IPS DF 6.9 (cell line): Measurements from ENCODE around the gene LARGE1.

Source experiments
- DNase-seq: peaks from one replicate; pipeline ENCODE4 v3.0.0-alpha.2; 2013; ENCODE audit warnings: low read depth, low spot score
- H3K27ac ChIP-seq: one replicate; pipeline ENCODE4 v1.5.1; 2013; ENCODE audit warnings: low read length, control low read depth
- H3K27me3 ChIP-seq: 2 replicates; pipeline ENCODE4 v1.6.1; 2013; ENCODE audit warnings: mild to moderate bottlenecking, low read length; ENCODE audit not compliant: control insufficient read depth, insufficient read depth
- H3K36me3 ChIP-seq: 2 replicates; pipeline ENCODE4 v1.6.1; 2013; ENCODE audit warnings: low read length; ENCODE audit not compliant: control insufficient read depth, insufficient read depth
- H3K4me1 ChIP-seq: 2 replicates; pipeline ENCODE4 v1.6.1; 2013; ENCODE audit warnings: low read length; ENCODE audit not compliant: control insufficient read depth, insufficient read depth
- H3K4me3 ChIP-seq: 2 replicates; pipeline ENCODE4 v1.5.1; 2013; ENCODE audit warnings: mild to moderate bottlenecking, low read length
- H3K9me3 ChIP-seq: 2 replicates; pipeline ENCODE4 v1.6.1; 2013; ENCODE audit warnings: low read length, inconsistent platforms; ENCODE audit not compliant: control insufficient read depth, insufficient read depth
- WGBS: extraction: QIAGEN DNeasy Blood & Tissue Kit; methylation state at CpG from one replicate; pipeline ENCODE4 v1.1.7; 2013; ENCODE audit warnings: mixed read lengths, missing lambda C conversion rate; ENCODE audit not compliant: insufficient read length, insufficient coverage; 5-methylcytosine and 5-hydroxymethylcytosine counted together

LARGE1 gene

GRCh38 chr22:33639588-33640254 lies 280.6 kb downstream of the LARGE1 start:
- Histone ChIP-seq H3K4me1 (no peaks in the 10 kb centered on the region), H3K36me3 (no peaks in the 10 kb centered on the region)
- WGBS = no CpG with 5 or more reads among the region's 10 CpGs

DNA sequence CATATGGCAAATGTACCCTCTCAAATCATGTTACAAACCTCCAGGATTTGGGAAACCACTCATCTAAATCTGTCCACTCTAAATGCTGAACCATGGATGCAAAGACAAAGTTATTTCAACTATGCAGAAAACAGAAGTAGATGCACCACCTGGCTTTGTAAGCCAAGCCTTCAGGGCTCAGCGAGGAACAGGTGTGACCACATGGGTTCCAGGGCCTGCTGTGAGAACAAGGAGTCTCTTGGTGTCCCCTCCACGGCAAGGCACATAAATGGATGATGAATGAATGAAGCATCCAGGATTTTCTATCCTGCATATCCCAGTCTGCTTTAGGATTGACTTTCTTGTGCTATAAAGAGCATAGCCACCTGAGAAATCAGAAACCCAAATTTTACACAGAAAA lies 284.5 kb downstream of the LARGE1 start:
- no peaks in the 10 kb centered on the region for H3K36me3 ChIP-seq
- H3K4me1 ChIP-seq = no peaks in the 10 kb centered on the region
- H3K27ac ChIP-seq = no peak overlapping the region
- no peak overlapping the region for H3K4me3 ChIP-seq
- no CpG with 5 or more reads among the region's 2 CpGs for WGBS
- DNase-seq = no peak
- H3K9me3 ChIP-seq = no peaks in the 10 kb centered on the region
- no peaks in the 10 kb centered on the region for H3K27me3 ChIP-seq

More at GRCh38 chr22:33639588-33640254, 280.6 kb downstream of the LARGE1 start:
- H3K27ac ChIP-seq = no peak overlapping the region
- no peaks in the 10 kb centered on the region for H3K27me3 ChIP-seq
- no peak overlapping the region for H3K4me3 ChIP-seq
- no peak for DNase-seq
- H3K9me3 ChIP-seq = no peaks in the 10 kb centered on the region

- Histone ChIP-seq H3K4me3 (no peak overlapping the region), H3K4me1 (no peaks in the 10 kb centered on the region), H3K27ac (no peak overlapping the region), H3K9me3 (no peaks in the 10 kb centered on the region), H3K36me3 (no peaks in the 10 kb centered on the region), H3K27me3 (no peaks in the 10 kb centered on the region)
- no peak for DNase-seq
- WGBS = no CpG with 5 or more reads among the region's 9 CpGs
Measured at GRCh38 chr22:33631777-33632176, 288.5 kb downstream of the LARGE1 start.

- H3K4me1 ChIP-seq = no peaks in the 10 kb centered on the region; the same call in 1 of the 2 replicates
- H3K27me3 ChIP-seq = no peaks in the 10 kb centered on the region
- no peaks in the 10 kb centered on the region for H3K9me3 ChIP-seq
- H3K4me3 ChIP-seq = no peak overlapping the region
- no peaks in the 10 kb centered on the region; the same call in 1 of the 2 replicates for H3K36me3 ChIP-seq
- no CpG with 5 or more reads among the region's 8 CpGs for WGBS
- no peak for DNase-seq
- H3K27ac ChIP-seq = no peak overlapping the region
Measured at GRCh38 chr22:33625959-33626358, 294.3 kb downstream of the LARGE1 start.

DNA sequence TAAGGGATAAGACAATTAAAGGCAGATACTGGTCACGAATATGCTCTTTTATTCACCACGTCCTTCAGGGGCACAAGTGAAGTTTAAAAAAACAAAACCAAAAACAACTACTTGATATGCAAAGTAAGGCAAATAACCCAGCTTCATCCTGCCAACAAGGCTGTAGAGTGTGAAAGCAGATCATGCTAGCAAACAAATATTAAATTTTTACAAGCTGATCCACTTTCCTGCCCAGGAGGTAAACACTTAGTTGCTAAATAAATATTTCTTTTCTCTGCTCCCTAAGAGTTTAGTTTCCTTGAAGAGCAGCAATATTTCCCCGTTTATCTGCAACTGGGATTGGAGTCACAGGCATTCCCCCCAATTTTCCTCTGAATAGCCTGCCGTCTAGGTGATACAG lies 300.2 kb downstream of the LARGE1 start:
- Histone ChIP-seq H3K27me3 (no peaks in the 10 kb centered on the region), H3K4me1 (no peaks in the 10 kb centered on the region; the same call in 1 of the 2 replicates), H3K4me3 (no peak overlapping the region), H3K27ac (no peak overlapping the region), H3K36me3 (no peaks in the 10 kb centered on the region; the same call in 1 of the 2 replicates), H3K9me3 (no peaks in the 10 kb centered on the region)
- no CpG with 5 or more reads among the region's 4 CpGs for WGBS
- no peak for DNase-seq

GRCh38 chr22:33606504-33606903 lies 313.8 kb downstream of the LARGE1 start:
- WGBS = no CpG with 5 or more reads among the region's 7 CpGs
- Histone ChIP-seq H3K36me3 (no peaks in the 10 kb centered on the region), H3K9me3 (no peaks in the 10 kb centered on the region), H3K27me3 (no peaks in the 10 kb centered on the region), H3K4me3 (no peak overlapping the region), H3K27ac (no peak overlapping the region), H3K4me1 (no peaks in the 10 kb centered on the region; the same call in 1 of the 2 replicates)
- DNase-seq = no peak

DNA sequence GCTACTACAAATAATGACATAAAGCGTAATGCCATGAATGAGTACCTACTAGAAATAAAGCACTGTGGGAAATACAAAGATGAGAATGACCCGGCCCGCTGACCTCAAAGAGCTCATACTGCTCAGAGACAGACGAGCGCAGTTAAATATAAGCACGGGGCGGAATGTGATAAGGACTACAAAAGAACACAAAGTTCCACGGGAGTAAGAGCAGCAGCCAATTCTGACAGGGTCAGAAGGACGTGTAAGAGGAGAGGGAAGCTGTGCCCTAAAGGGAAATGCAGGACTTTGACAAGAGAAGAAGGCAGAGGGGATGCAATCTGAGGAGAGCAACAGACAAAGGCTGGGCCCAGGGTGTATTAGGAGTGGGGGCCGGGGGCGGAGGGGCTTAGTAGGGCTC lies 314.6 kb downstream of the LARGE1 start:
- no CpG with 5 or more reads among the region's 11 CpGs for WGBS
- DNase-seq = no peak

GRCh38 chr22:33605221-33605620 lies 315.1 kb downstream of the LARGE1 start:
- Histone ChIP-seq H3K4me3 (no peak overlapping the region), H3K9me3 (no peaks in the 10 kb centered on the region), H3K4me1 (no peaks in the 10 kb centered on the region; the same call in 1 of the 2 replicates), H3K27me3 (no peaks in the 10 kb centered on the region), H3K36me3 (no peaks in the 10 kb centered on the region), H3K27ac (no peak overlapping the region)
- no peak for DNase-seq
- WGBS = no CpG with 5 or more reads among the region's 6 CpGs

More for the DNA sequence above, 314.6 kb downstream of the LARGE1 start:
- Histone ChIP-seq H3K36me3 (no peaks in the 10 kb centered on the region), H3K4me3 (no peak overlapping the region), H3K4me1 (no peaks in the 10 kb centered on the region; the same call in 1 of the 2 replicates), H3K27ac (no peak overlapping the region), H3K27me3 (no peaks in the 10 kb centered on the region), H3K9me3 (no peaks in the 10 kb centered on the region)

- Histone ChIP-seq H3K9me3 (no peaks in the 10 kb centered on the region), H3K36me3 (no peaks in the 10 kb centered on the region), H3K4me1 (no peaks in the 10 kb centered on the region), H3K27me3 (no peaks in the 10 kb centered on the region), H3K27ac (no peak overlapping the region), H3K4me3 (no peak overlapping the region)
- DNase-seq = no peak
- WGBS = no CpG with 5 or more reads among the region's 2 CpGs
Measured at GRCh38 chr22:33601062-33601461, 319.2 kb downstream of the LARGE1 start.

GRCh38 chr22:33600595-33600994 lies 319.7 kb downstream of the LARGE1 start:
- Histone ChIP-seq H3K36me3 (no peaks in the 10 kb centered on the region), H3K27ac (no peak overlapping the region), H3K4me1 (no peaks in the 10 kb centered on the region), H3K27me3 (no peaks in the 10 kb centered on the region), H3K9me3 (no peaks in the 10 kb centered on the region), H3K4me3 (no peak overlapping the region)
- no peak for DNase-seq
- no CpG with 5 or more reads among the region's 12 CpGs for WGBS

- DNase-seq = no peak
- no peak overlapping the region for H3K27ac ChIP-seq
- H3K36me3 ChIP-seq = no peaks in the 10 kb centered on the region
- no peaks in the 10 kb centered on the region for H3K9me3 ChIP-seq
- H3K4me3 ChIP-seq = no peak overlapping the region
- no peaks in the 10 kb centered on the region for H3K4me1 ChIP-seq
- no peaks in the 10 kb centered on the region for H3K27me3 ChIP-seq
- no CpG with 5 or more reads among the region's 6 CpGs for WGBS
Measured at GRCh38 chr22:33600113-33600512, 320.2 kb downstream of the LARGE1 start.
